Hindlimb muscle (tissue), 1 donor: ENCODE measurements around the gene LRRC42. TPM values are rescaled to one million over a fixed set of nuclear protein-coding genes. Genes with fewer than 3 reads are reported as not detected.

Source experiments
- DNase-seq: peaks from one replicate; pipeline ENCODE4 v3.0.0-alpha.2; 2013
- polyA plus RNA-seq: library from polyadenylated mRNA; unstranded; fragments of 120-200 nt; gene quantifications from one replicate; pipeline ENCODE4 v1.2.1, GENCODE V29; 2013; ENCODE audit not compliant: insufficient read length

LRRC42 gene
- polyA plus RNA-seq, 1 donor, result 20.2 TPM

DNA sequence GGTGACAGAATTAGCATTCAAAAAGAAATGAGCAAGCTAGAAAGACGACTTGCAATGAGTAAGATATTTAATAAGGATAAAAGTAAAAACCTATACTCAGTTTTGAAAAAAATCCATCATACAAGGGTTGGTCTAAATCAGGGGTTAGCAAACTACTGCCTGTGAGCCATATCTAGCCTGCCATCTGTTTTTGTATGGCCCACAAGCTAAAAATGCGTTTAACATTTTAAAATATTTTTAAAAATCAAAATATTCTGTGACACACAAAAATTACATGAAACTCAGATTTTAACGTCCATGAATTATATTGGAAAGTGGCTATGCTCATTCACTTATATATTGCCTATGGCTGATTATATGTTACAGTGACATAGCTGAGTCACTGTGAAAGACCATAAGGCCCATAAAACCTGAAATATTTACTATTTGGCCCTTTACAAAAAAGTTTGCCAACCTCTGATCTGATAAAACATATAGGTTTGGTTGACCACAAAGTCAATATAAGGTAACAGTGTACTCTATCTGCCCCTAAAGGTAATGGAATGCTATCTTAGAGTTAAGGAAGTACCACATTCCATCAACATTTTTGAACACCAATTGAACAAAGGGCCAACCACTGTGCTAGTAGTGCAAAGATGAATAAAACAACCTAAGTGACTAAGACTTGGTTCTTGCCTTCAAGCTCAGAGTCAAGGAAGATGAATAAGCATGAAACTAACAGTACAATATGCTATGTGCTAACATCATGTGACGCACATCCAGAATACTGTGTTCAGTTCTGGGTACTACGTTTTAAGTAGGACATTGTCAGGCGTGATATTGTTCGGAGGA lies 3.8 kb upstream of the LRRC42 start:
- no peak for DNase-seq

DNA sequence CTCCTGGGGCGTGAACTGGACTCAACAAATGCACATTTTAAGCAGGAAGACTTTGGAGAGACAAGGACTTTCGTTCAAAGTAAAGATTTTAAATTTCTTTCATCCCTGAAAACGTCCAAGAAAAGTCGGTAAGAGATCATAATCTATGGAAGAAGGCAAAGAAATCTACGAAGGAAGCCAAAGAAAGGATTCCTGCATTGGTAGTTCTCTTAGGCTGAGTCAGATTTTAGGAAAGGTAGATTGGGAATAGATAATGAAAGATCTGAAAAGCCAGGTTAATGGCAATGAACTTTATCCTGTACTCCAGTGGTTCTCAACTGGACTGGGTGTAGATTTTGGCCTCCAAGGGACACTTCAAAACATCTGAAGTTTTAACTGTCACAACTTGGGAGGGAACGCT lies 3.1 kb upstream of the LRRC42 start:
- DNase-seq, result no peak

- DNase-seq, result no peak
Observed at GRCh38 chr1:53943490-53944043, 2.6 kb upstream of the LRRC42 start.

GRCh38 chr1:53944469-53945182 lies 1.5 kb upstream of the LRRC42 start:
- no peak for DNase-seq

- no peak for DNase-seq
Observed at GRCh38 chr1:53945183-53945432, 1.0 kb upstream of the LRRC42 start.

DNA sequence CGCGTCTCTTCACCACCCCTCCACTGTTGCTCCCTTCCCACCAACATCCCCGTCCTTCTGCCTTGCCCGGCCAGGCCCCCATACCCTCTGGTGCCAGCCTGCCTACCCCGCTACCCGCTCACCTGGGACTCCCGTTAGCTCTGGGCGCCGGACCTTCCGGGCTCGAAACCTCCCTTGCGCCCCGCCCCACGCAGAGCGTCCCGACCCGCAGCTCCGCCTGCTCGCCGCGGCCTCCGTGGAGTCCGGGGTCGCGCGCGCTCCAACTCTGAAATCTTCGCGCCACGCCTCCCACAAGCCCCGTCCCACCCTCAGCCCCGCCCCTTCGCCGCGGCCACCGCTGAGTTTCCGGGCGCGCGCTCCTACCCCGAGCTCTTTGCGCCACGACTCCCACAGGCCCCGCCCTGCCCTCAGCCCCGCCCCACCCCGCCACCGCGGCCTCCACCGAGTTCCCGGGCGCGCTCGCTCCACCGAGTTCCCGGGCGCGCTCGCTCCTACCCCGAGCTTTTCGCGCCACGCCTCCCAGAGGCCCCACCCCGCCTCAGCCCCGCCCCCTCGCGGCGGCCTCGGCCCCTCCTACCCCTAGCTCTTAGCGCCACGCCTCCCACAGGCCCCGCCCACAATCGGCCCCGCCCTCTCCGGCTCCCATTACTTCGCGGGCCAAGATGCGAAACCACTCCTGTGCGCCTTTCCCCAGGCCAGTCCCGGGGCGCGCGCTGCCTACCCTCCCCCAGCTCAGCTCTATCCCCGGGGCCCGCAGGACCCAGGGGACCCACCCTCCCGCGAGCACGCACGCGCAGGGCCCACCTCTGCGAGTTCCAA lies 508 bp upstream of the LRRC42 start, which contains the start of gene IFT25:
Gene IFT25 (minus strand): TSS at position 267 of the 819 bp plus-strand sequence. CDS start 5,617 bp downstream, outside the sequence.
- DNase-seq, result peak; percentile 95

DNA sequence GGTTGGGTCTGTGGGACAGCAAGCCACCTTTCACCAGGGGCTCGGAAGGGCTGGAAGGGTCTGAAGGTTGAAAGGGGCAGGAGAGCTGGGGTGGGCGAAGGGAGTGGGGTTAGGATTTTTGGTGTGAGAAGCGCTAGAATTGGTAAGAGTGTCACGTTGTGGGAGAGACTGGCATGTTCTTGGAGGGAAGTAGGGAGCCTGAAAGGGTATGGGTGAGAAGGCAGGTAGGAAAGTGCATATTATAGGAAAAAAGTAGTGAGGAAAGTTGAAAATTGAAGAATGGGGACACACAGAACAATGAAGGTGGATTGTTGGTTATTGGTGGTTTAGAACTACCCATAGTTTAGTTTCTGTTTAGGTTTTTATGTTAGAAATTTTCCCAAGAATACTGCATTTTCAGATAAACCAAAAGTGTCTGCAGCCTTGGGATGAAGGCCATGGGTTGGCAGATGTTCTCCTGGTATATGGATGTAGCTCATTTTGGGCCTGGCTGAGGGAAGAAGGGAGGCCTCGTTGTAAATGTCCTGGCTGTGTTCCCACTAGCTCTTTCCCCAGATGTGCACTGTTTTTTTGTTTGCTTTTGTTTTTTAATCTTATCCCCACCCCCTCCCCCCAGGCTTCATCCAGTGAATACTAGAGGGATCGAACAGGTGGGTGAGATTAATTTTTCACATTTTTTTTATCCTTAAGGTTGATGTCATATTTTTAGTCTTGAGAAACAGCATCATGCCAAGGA lies 1.2 kb downstream of the LRRC42 start:
- no peak for DNase-seq

- no peak for DNase-seq
Observed at GRCh38 chr1:53948291-53948690, 2.1 kb downstream of the LRRC42 start.

DNA sequence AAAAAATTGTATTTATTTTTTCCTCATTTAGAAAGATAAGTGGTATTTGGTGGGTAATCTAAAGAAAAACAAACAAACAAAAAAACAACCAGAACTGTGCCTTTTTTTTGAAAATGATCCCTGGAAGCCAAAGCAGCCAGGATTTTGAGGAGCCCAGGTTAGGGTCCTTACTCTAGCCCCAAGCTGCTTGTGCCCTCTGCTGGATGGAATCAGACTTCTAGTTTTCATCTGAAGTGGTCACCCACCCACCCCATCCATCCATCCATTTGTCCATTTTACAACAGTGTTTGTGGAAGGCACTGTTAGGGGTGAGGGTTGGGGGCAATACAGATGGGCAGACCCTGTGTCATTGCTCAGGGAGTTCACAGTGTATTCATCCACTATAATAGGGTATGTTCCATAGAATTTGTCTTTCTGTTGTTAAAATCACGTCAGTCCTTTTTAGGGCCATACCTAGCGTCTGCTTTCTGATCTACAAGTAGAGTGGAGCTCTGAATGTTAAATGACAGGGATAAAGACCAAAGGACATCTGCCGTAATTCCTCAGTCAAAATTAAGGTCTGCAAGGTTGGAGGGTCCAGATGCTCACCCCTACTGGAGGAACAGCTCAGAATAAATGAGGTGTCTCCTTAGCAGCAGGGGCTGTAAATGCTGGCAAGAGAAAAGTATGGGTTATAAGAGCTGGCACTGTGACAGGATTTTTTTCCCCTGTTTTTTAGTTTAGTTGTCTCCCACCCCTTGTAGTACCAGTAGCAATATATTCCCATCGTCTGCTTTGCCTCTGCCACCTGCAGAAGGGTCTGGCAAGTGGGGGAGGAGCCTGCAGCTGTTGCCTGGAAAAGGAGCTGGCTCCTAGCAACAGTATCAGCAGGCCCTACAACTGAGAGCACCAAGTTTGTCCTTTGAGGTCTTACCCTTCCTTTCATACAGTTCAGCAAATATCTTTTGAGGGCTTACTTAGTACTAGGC lies 3.2 kb downstream of the LRRC42 start:
- DNase-seq, result no peak

DNA sequence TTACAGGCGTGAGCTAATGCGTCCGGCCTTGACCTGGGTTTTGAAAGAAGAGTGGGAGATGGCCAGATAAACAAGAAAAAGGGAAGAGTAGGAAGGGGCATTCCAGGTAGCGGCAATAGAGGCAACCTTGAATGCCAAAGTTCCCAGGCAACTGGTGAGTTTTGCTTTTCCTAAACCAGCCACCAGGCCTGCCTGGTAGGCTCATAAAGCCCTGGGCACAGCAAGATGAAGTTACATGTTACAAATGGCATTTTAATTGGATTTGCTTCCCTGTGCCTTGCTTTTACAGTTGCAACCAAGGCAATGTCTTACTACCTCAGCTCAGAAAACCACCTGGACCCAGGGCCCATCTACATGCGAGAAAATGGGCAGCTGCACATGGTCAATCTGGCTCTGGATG lies 5.5 kb downstream of the LRRC42 start:
- no peak for DNase-seq

DNA sequence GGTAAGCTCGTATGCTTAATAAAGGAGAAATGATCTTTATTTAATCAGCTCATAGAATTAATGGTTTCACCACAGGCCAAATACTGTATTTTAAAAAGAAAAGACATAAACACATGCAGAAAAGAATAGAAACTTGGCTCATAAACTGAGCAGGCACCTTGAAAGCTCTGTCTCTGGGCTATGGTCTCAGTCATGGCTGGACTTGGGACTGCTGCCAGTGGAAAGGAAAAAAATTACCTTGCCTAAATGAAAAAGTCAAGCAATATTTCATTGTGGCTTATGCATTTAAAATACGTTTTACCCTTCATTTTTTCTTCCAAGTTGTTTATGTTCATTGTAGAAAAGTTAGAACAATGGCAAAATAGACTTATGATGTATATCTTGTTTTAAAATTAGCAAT lies 8.0 kb downstream of the LRRC42 start:
- DNase-seq, result no peak

DNA sequence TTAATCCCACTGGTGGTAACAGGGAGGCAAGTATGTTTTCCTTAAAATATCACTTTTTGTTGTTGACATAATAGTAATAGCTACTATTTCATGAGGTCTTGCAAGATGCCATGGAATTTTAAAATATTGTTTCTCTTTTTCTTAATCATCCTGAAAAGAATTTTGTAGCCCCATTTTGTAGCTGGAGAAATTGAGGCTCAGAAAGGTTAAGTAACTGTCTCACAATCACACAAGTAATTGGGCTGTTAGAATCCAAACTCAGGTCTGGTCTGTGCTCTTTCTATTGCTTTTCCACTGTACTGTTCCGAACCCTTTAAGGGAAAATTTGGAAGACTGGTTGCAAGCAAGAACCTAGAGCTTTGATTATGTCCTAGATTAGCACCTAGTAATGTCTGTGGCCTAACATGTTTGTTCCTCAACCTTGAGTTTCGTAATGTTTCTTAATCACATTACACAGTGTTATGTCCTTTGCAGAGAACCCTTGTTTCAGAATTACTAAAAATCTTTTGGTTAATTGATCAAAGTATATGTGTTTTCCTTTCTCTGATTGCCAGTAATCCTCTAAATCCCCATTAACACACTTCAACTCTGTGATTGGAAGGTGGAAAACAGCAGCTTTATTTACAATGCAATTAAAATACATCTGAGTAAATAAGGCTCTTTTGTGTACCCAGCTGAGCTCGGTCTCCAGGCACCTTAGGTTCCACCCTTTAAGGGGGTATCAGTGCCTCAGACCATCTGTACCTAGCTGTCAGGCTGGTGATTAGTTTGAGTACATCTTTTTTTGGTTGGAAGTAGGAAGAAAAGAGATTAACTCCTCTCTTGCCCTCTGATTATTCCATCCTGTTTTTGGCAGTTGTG lies 10.4 kb downstream of the LRRC42 start:
- DNase-seq, result no peak

DNA sequence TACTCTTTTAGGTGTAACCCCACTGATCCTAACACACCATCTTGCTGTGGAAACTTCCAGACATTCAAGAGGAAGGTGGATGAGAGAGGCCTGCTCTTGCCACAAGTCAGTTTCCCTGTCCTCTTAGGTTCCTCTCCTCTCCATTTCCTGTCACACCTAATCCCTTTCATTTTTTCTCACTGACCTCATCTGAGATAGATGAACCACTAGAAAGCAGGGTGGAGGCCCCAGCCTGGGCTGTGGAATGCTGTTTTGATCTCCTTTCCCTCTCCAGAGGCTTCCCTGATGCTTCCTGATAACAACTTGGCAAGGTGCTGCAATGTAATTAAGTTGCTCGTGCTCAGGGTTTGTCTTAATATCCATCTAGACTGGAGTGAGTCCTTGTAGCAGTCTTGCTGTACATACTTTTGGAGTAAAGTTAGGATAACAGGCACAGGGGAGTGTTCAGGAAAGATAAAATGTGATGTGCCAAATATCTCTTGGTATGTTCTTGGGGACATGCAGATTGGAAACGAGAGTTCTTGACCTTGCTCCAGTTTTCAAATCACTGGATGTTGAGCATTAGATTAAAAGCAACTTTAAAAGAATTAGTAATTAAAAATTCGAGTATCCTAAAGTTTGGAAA lies 11.2 kb downstream of the LRRC42 start:
- no peak for DNase-seq

GRCh38 chr1:53959664-53960250 lies 13.6 kb downstream of the LRRC42 start:
- DNase-seq, result no peak

GRCh38 chr1:53962395-53962794 lies 16.2 kb downstream of the LRRC42 start:
- DNase-seq, result no peak

DNA sequence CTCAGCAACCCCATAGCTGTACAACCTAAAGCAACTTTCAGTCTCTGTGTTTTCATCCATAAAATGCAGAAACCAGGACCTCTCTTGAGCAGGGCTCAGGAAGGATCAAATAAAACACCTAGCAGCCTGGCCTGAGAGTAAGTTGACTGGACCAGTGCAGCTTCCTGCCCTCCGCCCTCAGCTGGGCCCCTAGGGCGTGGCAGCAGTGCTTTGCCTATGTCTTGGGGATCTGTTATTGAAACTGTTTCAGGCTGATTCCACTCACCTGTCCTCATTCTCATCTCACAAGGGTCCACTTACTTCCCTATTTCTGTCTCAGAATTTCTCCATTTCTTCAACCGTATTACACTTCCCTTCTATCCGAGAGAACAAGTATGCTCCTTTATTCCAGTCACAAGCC lies 17.3 kb downstream of the LRRC42 start:
- no peak for DNase-seq

GRCh38 chr1:53964109-53964508 lies 18.0 kb downstream of the LRRC42 start:
- no peak for DNase-seq

DNA sequence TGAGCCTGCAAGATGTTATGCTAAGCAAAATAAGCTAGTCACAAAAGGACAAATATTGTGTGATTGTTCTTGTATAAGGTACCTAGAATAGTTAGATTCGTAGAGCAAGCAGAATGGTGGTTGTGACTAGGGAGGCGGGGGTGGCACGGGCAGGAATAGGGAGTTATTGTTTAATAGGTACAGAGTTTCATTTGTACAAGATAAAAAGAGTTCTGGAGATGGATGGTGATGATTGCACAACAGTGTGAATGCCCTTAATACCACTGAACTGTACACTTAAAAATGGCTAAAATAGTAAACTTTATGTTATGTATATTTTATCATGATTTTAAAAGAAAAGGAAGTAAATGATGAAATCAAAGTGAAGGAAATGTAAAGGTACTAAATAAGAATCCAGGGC lies 20.6 kb downstream of the LRRC42 start:
- no peak for DNase-seq
